Memory B cell (primary cell): ENCODE data around the gene RAB4B.
"Not testable (repeated sequence)": the region's sequence is repeated elsewhere in the genome, so short reads cannot be mapped to it uniquely, and the experiment has no call there.

Experiments
- ATAC-seq: fragments of 150-1000 bp; cut with Tn5 transposase; 2 replicates; pipeline ENCODE4 v1.10.0; 2021; ENCODE audit warnings: low read depth, mild to moderate bottlenecking, moderate library complexity
- DNase-seq, 2 donors: peaks; one replicate each; pipeline ENCODE4 v3.0.0; 2022; ENCODE audit warnings: low spot score in 2 of 2
- H3K27ac Mint-ChIP-seq: one replicate; pipeline ENCODE4 v1.8.0; 2022; ENCODE audit warnings: mild to moderate bottlenecking, moderate library complexity, mixed read lengths
- H3K27me3 Mint-ChIP-seq: one replicate; pipeline ENCODE4 v1.8.0; 2022; ENCODE audit warnings: mixed read lengths
- H3K36me3 Mint-ChIP-seq: one replicate; pipeline ENCODE4 v1.8.0; 2022; ENCODE audit warnings: mild to moderate bottlenecking, mixed read lengths
- H3K4me1 Mint-ChIP-seq: one replicate; pipeline ENCODE4 v1.8.0; 2022; ENCODE audit warnings: mixed read lengths
- H3K4me3 Mint-ChIP-seq: one replicate; pipeline ENCODE4 v1.8.0; 2022; ENCODE audit warnings: mild to moderate bottlenecking, moderate library complexity, mixed read lengths
- H3K9me3 Mint-ChIP-seq: one replicate; pipeline ENCODE4 v1.8.0; 2022; ENCODE audit warnings: mixed read lengths

RAB4B gene

GRCh38 chr19:40777937-40778705 lies at the start of gene RAB4B:
TSS of gene RAB4B (plus strand) at chr19:40778247. CDS start at chr19:40778376, 129 bp downstream.
- DNase-seq = peak; percentile 95 to 99
- Mint-ChIP-seq H3K4me1 (peaks cover 43% of the 10 kb centered on the region), H3K36me3 (peaks cover 20% of the 10 kb centered on the region), H3K27me3 (no peaks in the 10 kb centered on the region), H3K9me3 (no peaks in the 10 kb centered on the region), H3K27ac (peak within 1 kb of the TSS; percentile 95), H3K4me3 (peak within 1 kb of the TSS; percentile 91)
- peak; percentile 72 for ATAC-seq

GRCh38 chr19:40730065-40730464 lies 48.0 kb upstream of the RAB4B start:
- peaks cover 32% of the 10 kb centered on the region for H3K36me3 Mint-ChIP-seq
- H3K9me3 Mint-ChIP-seq, H3K4me3 Mint-ChIP-seq, H3K27ac Mint-ChIP-seq, H3K27me3 Mint-ChIP-seq, ATAC-seq, DNase-seq, H3K4me1 Mint-ChIP-seq: not testable (repeated sequence)

- not testable (repeated sequence) for H3K9me3 Mint-ChIP-seq, H3K4me3 Mint-ChIP-seq, H3K27me3 Mint-ChIP-seq, H3K4me1 Mint-ChIP-seq, DNase-seq, H3K27ac Mint-ChIP-seq, ATAC-seq
- peaks cover 35% of the 10 kb centered on the region for H3K36me3 Mint-ChIP-seq
Measured at GRCh38 chr19:40732304-40732703, 45.7 kb upstream of the RAB4B start.

- H3K36me3 Mint-ChIP-seq = peaks cover 35% of the 10 kb centered on the region
- no peaks in the 10 kb centered on the region for H3K9me3 Mint-ChIP-seq
- DNase-seq (no peak), ATAC-seq (no peak)
- no peaks in the 10 kb centered on the region for H3K27me3 Mint-ChIP-seq
- no peak overlapping the region for H3K27ac Mint-ChIP-seq
- no peak overlapping the region for H3K4me3 Mint-ChIP-seq
- peaks cover 4% of the 10 kb centered on the region for H3K4me1 Mint-ChIP-seq
Measured at GRCh38 chr19:40733149-40733548, 44.9 kb upstream of the RAB4B start.

GRCh38 chr19:40735013-40735771 lies 42.9 kb upstream of the RAB4B start:
- Mint-ChIP-seq H3K4me3 (no peak overlapping the region), H3K27ac (no peak overlapping the region), H3K9me3 (no peaks in the 10 kb centered on the region), H3K4me1 (peaks cover 4% of the 10 kb centered on the region), H3K27me3 (no peaks in the 10 kb centered on the region), H3K36me3 (peaks cover 42% of the 10 kb centered on the region)
- ATAC-seq = no peak
- no peak for DNase-seq

GRCh38 chr19:40736661-40737060 lies 41.4 kb upstream of the RAB4B start:
- DNase-seq = no peak
- ATAC-seq = no peak
- Mint-ChIP-seq H3K36me3 (peaks cover 35% of the 10 kb centered on the region), H3K4me1 (peaks cover 5% of the 10 kb centered on the region), H3K27ac (no peak overlapping the region), H3K27me3 (no peaks in the 10 kb centered on the region), H3K4me3 (no peak overlapping the region), H3K9me3 (no peaks in the 10 kb centered on the region)

GRCh38 chr19:40737102-40737644 lies 40.9 kb upstream of the RAB4B start:
- ATAC-seq (no peak), DNase-seq (no peak)
- Mint-ChIP-seq H3K27ac (no peak overlapping the region), H3K36me3 (peaks cover 35% of the 10 kb centered on the region), H3K4me1 (peaks cover 5% of the 10 kb centered on the region), H3K9me3 (no peaks in the 10 kb centered on the region), H3K4me3 (no peak overlapping the region), H3K27me3 (no peaks in the 10 kb centered on the region)

GRCh38 chr19:40739030-40739839 lies 38.8 kb upstream of the RAB4B start:
- Mint-ChIP-seq H3K36me3 (peaks cover 22% of the 10 kb centered on the region), H3K27me3 (no peaks in the 10 kb centered on the region), H3K27ac (no peak overlapping the region), H3K4me1 (peaks cover 5% of the 10 kb centered on the region), H3K4me3 (no peak overlapping the region), H3K9me3 (no peaks in the 10 kb centered on the region)
- no peak for DNase-seq
- ATAC-seq = no peak

GRCh38 chr19:40739871-40740703 lies 38.0 kb upstream of the RAB4B start:
- H3K27me3 Mint-ChIP-seq = no peaks in the 10 kb centered on the region
- DNase-seq (no peak), ATAC-seq (no peak)
- peaks cover 5% of the 10 kb centered on the region for H3K4me1 Mint-ChIP-seq
- no peaks in the 10 kb centered on the region for H3K9me3 Mint-ChIP-seq
- peaks cover 18% of the 10 kb centered on the region for H3K36me3 Mint-ChIP-seq
- no peak overlapping the region for H3K4me3 Mint-ChIP-seq
- H3K27ac Mint-ChIP-seq = no peak overlapping the region

GRCh38 chr19:40740747-40741146 lies 37.3 kb upstream of the RAB4B start:
- Mint-ChIP-seq H3K36me3 (peaks cover 11% of the 10 kb centered on the region), H3K4me3 (no peak overlapping the region), H3K27ac (peak overlapping the region; percentile 70), H3K27me3 (no peaks in the 10 kb centered on the region), H3K4me1 (peaks cover 3% of the 10 kb centered on the region), H3K9me3 (no peaks in the 10 kb centered on the region)
- DNase-seq (no peak), ATAC-seq (no peak)

GRCh38 chr19:40741527-40742390 lies 36.3 kb upstream of the RAB4B start:
- Mint-ChIP-seq H3K27me3 (no peaks in the 10 kb centered on the region), H3K4me3 (no peak overlapping the region), H3K36me3 (peaks cover 11% of the 10 kb centered on the region), H3K4me1 (peaks cover 3% of the 10 kb centered on the region), H3K9me3 (no peaks in the 10 kb centered on the region), H3K27ac (no peak overlapping the region)
- ATAC-seq (no peak), DNase-seq (no peak)

GRCh38 chr19:40742477-40742876 lies 35.6 kb upstream of the RAB4B start:
- no peak for ATAC-seq
- H3K9me3 Mint-ChIP-seq = no peaks in the 10 kb centered on the region
- peaks cover 3% of the 10 kb centered on the region for H3K4me1 Mint-ChIP-seq
- H3K27me3 Mint-ChIP-seq = no peaks in the 10 kb centered on the region
- H3K27ac Mint-ChIP-seq = no peak overlapping the region
- no peak overlapping the region for H3K4me3 Mint-ChIP-seq
- DNase-seq = no peak
- peaks cover 9% of the 10 kb centered on the region for H3K36me3 Mint-ChIP-seq
